Measurements from ENCODE around the gene CARNS1.

GRCh38 chr11:67464411-67465188 lies 49.1 kb downstream of the CARNS1 start:
- TF ChIP-seq CTCF (IDR thresholded peaks at IDR 0.05) (no peak), POLR2A (IDR thresholded peaks at IDR 0.05) (no peak)
